ACC112 (cell line): ENCODE measurements around the gene SGPL1.

Experiments
- H2AFZ ChIP-seq: fragments of 200-600 bp; sonication (generic); one replicate; pipeline ENCODE4 v1.6.0; 2017; ENCODE audit warnings: antibody characterized with exemption, low read length; ENCODE audit not compliant: unreplicated experiment
- H3K27ac ChIP-seq: fragments of 200-600 bp; sonication (generic); 2 replicates; pipeline ENCODE4 v1.5.1; 2014; ENCODE audit warnings: low read depth, mild to moderate bottlenecking, antibody characterized with exemption, low read length, moderate library complexity
- H3K27me3 ChIP-seq: fragments of 200-600 bp; sonication (generic); 2 replicates; pipeline ENCODE4 v1.6.1; 2014; ENCODE audit warnings: mild to moderate bottlenecking, antibody characterized with exemption, low read length, moderate library complexity, mixed read lengths; ENCODE audit not compliant: insufficient read depth
- H3K36me3 ChIP-seq: fragments of 200-600 bp; sonication (generic); 2 replicates; pipeline ENCODE4 v1.6.1; 2016; ENCODE audit warnings: mild to moderate bottlenecking, antibody characterized with exemption, low read length, moderate library complexity, mixed read lengths; ENCODE audit not compliant: insufficient read depth
- H3K4me1 ChIP-seq: fragments of 200-600 bp; sonication (generic); one replicate; pipeline ENCODE4 v1.6.1; 2016; ENCODE audit warnings: low read length, mixed read lengths; ENCODE audit not compliant: insufficient read depth, unreplicated experiment, control insufficient read depth
- H3K4me3 ChIP-seq: fragments of 200-600 bp; sonication (generic); 2 replicates; pipeline ENCODE4 v1.5.1; 2014; ENCODE audit warnings: mild to moderate bottlenecking, low read depth, low read length
- H3K79me2 ChIP-seq: fragments of 200-600 bp; sonication (generic); one replicate; pipeline ENCODE4 v1.6.0; 2016; ENCODE audit warnings: low read length; ENCODE audit not compliant: control insufficient read depth, unreplicated experiment, insufficient read depth

SGPL1 gene

DNA sequence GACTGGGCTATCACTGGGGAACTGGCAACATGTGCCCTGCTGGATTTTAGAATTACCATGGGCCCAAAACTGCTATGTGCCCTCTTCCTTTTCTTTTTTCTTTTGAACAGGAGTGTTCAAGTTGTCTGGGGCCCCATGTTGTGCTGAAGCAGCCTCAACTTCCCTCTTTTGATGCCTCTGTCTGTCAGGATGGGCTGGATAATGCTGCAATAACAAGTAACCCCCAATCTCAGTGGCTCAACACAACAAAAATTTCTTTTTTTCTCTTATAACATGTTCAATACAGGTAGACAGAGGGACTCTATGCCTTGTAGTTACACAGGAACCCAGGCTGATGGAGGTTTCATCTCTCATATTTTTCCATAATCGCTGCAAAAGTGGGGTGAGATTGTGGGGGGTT lies 80.8 kb downstream of the SGPL1 start:
- peaks cover 8% of the 10 kb centered on the region for H3K4me1 ChIP-seq
- no peak overlapping the region for H2AFZ ChIP-seq
- H3K4me3 ChIP-seq: no peak overlapping the region
- no peaks in the 10 kb centered on the region for H3K79me2 ChIP-seq
- H3K27ac ChIP-seq: no peak overlapping the region
- H3K36me3 ChIP-seq: no peaks in the 10 kb centered on the region
- H3K27me3 ChIP-seq: no peaks in the 10 kb centered on the region

DNA sequence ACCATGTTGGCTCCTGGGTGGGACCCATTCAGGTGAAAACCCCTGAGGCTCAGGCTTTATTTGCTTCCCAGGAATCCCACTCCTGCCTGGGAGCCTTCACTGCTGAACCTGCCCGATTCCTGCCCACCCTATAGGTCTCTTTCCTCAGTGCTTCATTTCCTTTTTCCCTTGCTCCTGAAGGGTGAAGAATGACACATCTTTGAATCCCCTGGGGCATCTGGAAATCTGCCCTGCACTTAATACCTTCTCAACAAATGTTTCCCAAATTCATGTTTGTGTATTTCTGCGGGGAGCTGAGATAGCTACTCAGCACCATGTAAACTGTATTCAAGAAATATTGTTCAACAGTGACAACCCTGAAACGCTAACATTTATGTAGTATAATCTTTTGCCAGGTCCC lies 82.9 kb downstream of the SGPL1 start:
- H3K4me1 ChIP-seq: peaks cover 3% of the 10 kb centered on the region
- no peak overlapping the region for H2AFZ ChIP-seq
- H3K36me3 ChIP-seq: no peaks in the 10 kb centered on the region
- H3K79me2 ChIP-seq: no peaks in the 10 kb centered on the region
- H3K27ac ChIP-seq: no peak overlapping the region
- no peak overlapping the region for H3K4me3 ChIP-seq
- H3K27me3 ChIP-seq: no peaks in the 10 kb centered on the region

DNA sequence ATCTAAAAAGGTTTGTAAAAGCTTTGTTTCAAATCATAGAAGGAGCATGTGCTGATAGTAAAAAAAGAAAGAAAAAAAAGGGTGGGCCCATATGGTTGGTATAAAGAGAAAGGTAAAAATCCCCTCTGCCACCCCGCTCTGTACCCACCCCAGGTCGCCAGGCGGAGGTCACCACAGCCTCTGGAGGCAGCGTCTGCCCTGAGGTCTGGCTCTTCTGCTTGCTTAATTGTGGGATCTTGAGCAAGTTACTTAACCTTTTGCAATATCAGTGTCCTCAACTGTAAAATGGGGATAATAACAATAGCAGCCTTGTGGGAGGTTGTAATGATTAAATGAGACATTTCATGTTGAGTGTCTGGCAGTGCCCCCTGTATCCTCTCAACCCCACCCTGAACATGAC lies 83.3 kb downstream of the SGPL1 start:
- Histone ChIP-seq H3K4me1 (peaks cover 3% of the 10 kb centered on the region), H3K4me3 (no peak overlapping the region), H3K27me3 (0 out of 2 replicates have a peak, but pooled peaks cover 2% of the 10 kb centered on the region), H2AFZ (no peak overlapping the region), H3K79me2 (no peaks in the 10 kb centered on the region), H3K36me3 (no peaks in the 10 kb centered on the region), H3K27ac (no peak overlapping the region)

DNA sequence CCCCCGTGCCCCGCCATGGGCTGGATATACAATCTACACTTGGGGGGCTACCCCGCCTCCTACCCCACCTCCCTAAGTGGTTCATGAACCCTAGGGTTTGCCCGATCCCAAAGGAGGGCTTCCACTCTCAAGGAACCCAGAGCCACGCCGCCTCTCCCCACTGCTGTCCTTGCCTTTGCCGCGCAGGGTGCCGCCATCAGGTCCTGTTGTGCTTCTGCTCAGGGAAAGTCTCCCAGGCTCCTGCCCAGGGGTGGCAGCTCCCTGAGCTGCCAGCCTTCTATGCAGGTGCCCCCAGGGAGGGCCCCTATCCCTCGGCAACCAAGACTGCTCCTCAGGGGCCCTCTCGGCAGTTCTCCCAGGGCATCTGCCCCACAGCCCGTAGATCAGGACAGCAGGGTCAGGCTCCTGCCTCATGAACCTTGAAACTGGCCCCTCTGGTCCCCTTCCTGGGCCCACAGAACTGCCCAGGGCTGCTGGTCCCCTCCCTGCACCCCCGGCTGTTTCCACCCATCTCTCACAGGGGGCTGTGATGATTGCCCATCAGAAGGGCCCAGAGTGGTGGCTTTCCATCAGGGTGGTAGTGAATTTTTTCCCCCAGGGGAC lies 85.6 kb downstream of the SGPL1 start:
- Histone ChIP-seq H3K79me2 (no peaks in the 10 kb centered on the region), H3K36me3 (no peaks in the 10 kb centered on the region), H3K4me1 (peaks cover 3% of the 10 kb centered on the region), H3K4me3 (no peak overlapping the region), H3K27me3 (0 out of 2 replicates have a peak, but pooled peaks cover 3% of the 10 kb centered on the region), H3K27ac (no peak overlapping the region), H2AFZ (no peak overlapping the region)

DNA sequence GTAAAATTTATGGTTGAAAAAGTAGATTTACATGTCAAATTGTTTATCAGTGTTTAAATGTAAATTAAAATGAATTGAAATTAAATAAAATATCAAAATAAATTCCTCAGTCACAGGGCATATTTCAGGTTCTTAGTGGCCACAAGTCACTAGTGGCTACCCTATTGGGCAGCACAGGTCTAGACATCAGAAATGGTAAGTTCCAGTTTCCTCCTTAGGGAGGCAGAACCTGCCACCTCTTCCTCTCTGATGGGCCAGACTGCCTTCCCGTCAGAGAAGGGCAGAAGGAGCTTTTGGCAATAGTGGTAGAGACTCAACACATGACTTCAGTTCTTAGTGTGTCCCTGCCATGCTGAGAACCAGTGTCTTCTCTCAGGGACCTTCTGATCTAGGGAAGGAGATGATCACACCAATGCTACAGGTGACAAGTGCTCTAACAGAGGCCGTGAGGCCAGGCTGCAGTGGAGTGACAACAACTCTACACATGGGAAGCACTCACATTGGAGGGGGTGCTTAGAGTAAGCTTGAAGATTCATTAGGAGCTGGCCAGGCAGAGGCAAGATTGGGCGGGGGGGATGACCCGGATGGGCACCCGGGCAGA lies 87.0 kb downstream of the SGPL1 start:
- H3K27ac ChIP-seq: no peak overlapping the region
- no peaks in the 10 kb centered on the region for H3K36me3 ChIP-seq
- no peak overlapping the region for H3K4me3 ChIP-seq
- no peaks in the 10 kb centered on the region for H3K79me2 ChIP-seq
- H2AFZ ChIP-seq: no peak overlapping the region
- 0 out of 2 replicates have a peak, but pooled peaks cover 3% of the 10 kb centered on the region for H3K27me3 ChIP-seq
- H3K4me1 ChIP-seq: peaks cover 3% of the 10 kb centered on the region

DNA sequence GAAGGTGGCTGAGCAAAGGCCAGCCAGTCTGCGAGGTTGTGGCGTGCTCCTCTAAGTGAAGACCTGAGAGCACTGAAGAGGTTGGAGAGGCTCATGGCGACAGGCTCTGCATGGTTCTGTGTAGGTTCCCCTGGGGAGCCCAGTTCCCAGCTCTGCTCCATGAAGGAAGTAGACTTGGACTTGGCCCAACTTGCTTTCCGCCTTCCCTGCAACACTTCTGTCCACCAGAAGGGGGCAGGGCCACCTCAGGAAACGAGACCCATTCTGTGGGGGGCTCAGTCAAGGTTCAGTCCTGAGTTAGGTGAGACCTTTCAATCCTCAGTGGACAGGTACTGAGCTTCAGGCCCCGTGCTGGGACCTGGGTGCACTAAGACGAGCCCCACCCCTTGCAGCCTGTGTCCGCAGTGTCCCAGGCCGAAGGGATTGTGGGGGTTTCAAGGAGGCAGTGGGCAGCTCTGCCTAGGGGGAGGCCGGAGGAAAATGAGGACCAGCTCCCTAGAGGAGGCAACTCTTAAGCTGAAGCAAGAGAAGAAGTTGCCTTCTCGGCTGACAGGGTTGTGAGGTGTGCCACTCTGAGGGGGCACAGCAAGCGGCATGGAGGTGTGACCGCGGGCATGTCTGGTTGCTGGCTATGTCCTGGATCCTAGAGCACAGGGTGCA lies 87.6 kb downstream of the SGPL1 start:
- Histone ChIP-seq H3K27ac (no peak overlapping the region), H3K36me3 (no peaks in the 10 kb centered on the region), H3K79me2 (no peaks in the 10 kb centered on the region), H2AFZ (no peak overlapping the region), H3K4me1 (peaks cover 3% of the 10 kb centered on the region), H3K27me3 (0 out of 2 replicates have a peak, but pooled peaks cover 3% of the 10 kb centered on the region), H3K4me3 (no peak overlapping the region)

DNA sequence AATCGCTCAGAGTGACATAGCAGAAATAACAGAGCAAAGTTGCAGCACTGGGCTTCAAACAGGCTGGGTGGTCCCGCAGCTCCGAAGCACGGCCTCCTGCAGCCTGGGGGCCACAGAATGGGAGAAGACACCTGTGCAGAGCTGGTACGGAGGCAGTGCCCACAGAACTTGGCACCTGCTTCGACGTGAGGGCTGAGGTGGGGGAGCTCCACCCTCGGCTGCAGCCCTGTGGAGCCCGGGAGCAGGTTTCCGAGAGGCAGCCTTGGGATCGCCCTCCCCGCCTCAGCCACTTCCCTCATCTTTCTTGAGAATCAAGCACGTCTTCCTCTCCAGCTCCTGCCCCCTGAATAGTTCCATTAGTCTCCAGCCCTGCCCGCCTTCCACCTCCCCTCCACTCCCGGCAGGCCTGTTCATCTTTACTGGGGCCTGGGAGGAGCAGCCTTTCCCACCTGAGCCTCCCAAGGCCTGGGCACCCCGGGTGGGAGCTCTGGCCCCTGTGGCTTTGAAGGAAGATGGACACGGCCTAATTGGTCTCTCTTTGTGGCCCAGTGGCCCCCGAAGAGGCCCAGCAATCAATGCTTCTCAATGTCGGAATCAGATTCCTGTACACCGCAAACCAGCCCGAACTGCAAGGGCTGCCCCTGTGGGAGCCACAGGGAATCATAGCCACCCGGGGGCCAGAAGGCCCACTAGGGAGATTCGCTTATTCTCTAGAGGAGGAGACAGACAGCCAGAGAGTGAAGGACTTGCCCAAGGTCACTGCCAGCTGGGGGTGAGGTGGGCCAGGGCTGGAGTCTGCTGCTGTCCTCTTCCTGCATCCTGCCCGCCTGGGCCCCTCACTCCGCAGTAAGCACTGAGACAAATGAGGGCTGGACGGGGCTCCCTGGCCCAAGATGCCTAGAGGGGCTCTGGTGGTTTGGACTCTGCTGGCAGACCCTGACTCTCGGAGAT lies 89.6 kb downstream of the SGPL1 start:
- H3K4me1 ChIP-seq: peaks cover 3% of the 10 kb centered on the region
- no peak overlapping the region for H2AFZ ChIP-seq
- no peak overlapping the region for H3K27ac ChIP-seq
- no peaks in the 10 kb centered on the region for H3K36me3 ChIP-seq
- no peak overlapping the region for H3K4me3 ChIP-seq
- no peaks in the 10 kb centered on the region for H3K79me2 ChIP-seq
- H3K27me3 ChIP-seq: 0 out of 2 replicates have a peak, but pooled peaks cover 3% of the 10 kb centered on the region

DNA sequence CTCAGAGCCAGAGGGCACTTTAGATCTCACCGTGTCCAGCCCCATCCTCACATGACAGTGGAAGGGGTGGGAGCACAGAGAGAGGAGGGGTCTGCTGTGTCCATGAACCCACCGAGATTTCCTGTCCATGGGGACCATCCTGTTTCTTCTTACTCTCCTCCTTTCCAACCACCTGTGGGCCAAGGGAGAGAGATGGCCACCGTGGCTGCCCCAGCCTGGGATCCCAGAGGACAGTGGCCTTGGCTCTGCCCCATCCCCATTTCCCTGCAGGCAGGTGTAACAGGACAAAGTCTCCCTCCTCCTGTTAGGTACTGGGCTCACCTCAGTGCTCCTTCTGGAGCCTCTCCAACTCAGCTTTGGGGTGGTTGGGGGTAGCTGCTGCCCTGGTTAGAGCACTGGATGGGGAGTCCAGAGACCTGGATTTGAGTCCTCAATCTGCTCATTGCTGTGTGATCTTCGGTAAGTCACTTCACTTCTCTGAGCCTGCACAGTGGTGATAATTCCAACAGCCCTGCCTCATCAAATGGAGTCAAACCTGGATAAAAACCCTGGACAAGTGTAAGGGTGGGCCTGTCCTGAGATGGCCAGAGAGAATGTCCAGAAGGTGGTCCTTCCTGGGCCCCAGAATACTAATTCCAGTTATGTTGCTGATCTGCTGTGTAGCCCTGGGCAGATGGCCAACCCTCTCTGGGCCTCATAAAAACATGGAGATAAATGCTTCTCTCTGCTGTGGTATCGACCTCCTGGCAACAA lies 90.5 kb downstream of the SGPL1 start:
- 0 out of 2 replicates have a peak, but pooled peaks cover 3% of the 10 kb centered on the region for H3K27me3 ChIP-seq
- H3K4me1 ChIP-seq: peaks cover 3% of the 10 kb centered on the region
- H3K79me2 ChIP-seq: no peaks in the 10 kb centered on the region
- H2AFZ ChIP-seq: no peak overlapping the region
- no peak overlapping the region for H3K27ac ChIP-seq
- H3K4me3 ChIP-seq: no peak overlapping the region
- no peaks in the 10 kb centered on the region for H3K36me3 ChIP-seq

DNA sequence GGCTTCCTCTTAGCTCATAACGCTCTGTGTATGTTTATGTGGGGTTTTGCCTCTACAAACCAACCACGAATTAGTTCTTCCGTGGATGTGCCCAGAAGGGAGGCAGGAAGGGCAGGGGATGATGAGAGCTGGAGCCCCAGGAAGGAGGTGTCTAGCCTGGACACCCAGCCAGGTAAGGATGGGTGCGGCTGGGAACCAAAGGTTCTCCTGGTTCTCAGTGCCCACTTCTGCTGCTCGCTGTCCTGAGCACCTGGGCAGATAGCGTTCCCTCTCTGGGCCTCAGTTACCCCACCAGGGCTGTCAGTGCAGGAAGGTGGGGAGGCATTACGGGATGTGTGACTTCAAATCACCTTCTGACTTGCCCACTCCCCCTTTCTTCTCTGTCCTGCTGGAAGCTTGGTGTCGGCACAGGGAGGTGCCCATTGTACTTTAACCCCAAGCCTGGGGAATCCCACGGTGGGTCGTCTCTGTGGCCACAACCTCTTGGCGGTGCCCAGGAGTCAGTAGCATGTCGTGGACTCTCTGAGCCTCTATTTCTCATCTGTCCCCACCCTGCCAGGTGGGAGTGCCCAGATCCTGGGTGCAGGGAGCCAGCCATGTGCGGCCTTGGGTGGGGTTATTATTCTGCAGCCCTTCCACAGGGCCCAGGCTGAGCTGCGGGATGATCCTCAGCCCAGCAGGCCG lies 91.3 kb downstream of the SGPL1 start:
- 0 out of 2 replicates have a peak, but pooled peaks cover 3% of the 10 kb centered on the region for H3K27me3 ChIP-seq

More for the DNA sequence above, 91.3 kb downstream of the SGPL1 start:
- no peak overlapping the region for H2AFZ ChIP-seq
- H3K36me3 ChIP-seq: no peaks in the 10 kb centered on the region
- peaks cover 3% of the 10 kb centered on the region for H3K4me1 ChIP-seq
- no peak overlapping the region for H3K4me3 ChIP-seq
- H3K27ac ChIP-seq: no peak overlapping the region
- no peaks in the 10 kb centered on the region for H3K79me2 ChIP-seq
